H9 (cell line): Measurements from ENCODE around the gene DPYSL3. TPM values are rescaled to one million over a fixed set of nuclear protein-coding genes. Genes with fewer than 3 reads are reported as not detected.

ENCODE experiments used
- DNase-seq: peaks from one replicate; pipeline ENCODE4 v3.0.0-alpha.2; 2017
- H2AFZ ChIP-seq: one replicate; pipeline ENCODE4 v1.6.1; 2013; ENCODE audit warnings: mild to moderate bottlenecking, low read length, control low read depth, moderate library complexity
- H2AK5ac ChIP-seq: 2 replicates; pipeline ENCODE4 v1.6.1; 2013; ENCODE audit warnings: low read length, control low read depth, mixed read lengths; ENCODE audit not compliant: insufficient read length
- H2BK120ac ChIP-seq: one replicate; pipeline ENCODE4 v1.6.1; 2013; ENCODE audit warnings: low read depth, mild to moderate bottlenecking, low read length, control low read depth, inconsistent platforms; ENCODE audit not compliant: poor library complexity, severe bottlenecking
- H2BK12ac ChIP-seq: 2 replicates; pipeline ENCODE4 v1.6.1; 2013; ENCODE audit warnings: low read length, control low read depth, mixed read lengths, low read depth; ENCODE audit not compliant: insufficient read length
- H2BK15ac ChIP-seq: 2 replicates; pipeline ENCODE4 v1.6.1; 2013; ENCODE audit warnings: low read depth, low read length, control low read depth
- H2BK20ac ChIP-seq: one replicate; pipeline ENCODE4 v1.6.1; 2013; ENCODE audit warnings: low read depth, mild to moderate bottlenecking, low read length, control low read depth, inconsistent platforms; ENCODE audit not compliant: poor library complexity, severe bottlenecking
- H2BK5ac ChIP-seq: 2 replicates; pipeline ENCODE4 v1.6.1; 2013; ENCODE audit warnings: low read length, control low read depth, mixed read lengths; ENCODE audit not compliant: insufficient read length
- H3K14ac ChIP-seq: 2 replicates; pipeline ENCODE4 v1.6.1; 2013; ENCODE audit warnings: low read length, control low read depth; ENCODE audit not compliant: insufficient read depth
- H3K18ac ChIP-seq: 2 replicates; pipeline ENCODE4 v1.6.1; 2013; ENCODE audit warnings: low read depth, mild to moderate bottlenecking, mixed read lengths, low read length, control low read depth; ENCODE audit not compliant: insufficient read length
- H3K23ac ChIP-seq: 2 replicates; pipeline ENCODE4 v1.6.1; 2013; ENCODE audit warnings: low read length, control low read depth, mixed read lengths, low read depth; ENCODE audit not compliant: insufficient read length
- H3K23me2 ChIP-seq: 2 replicates; pipeline ENCODE4 v1.6.1; 2013; ENCODE audit warnings: low read depth, mild to moderate bottlenecking, mixed read lengths, low read length, control low read depth; ENCODE audit not compliant: insufficient read length, poor library complexity, severe bottlenecking
- H3K27ac ChIP-seq: 2 replicates; pipeline ENCODE4 v1.5.1; 2013; ENCODE audit warnings: low read length, control low read depth, mixed read lengths, low read depth; ENCODE audit not compliant: insufficient read length
- H3K27me3 ChIP-seq: 2 replicates; pipeline ENCODE4 v1.6.1; 2013; ENCODE audit warnings: low read length, control low read depth, inconsistent platforms; ENCODE audit not compliant: insufficient read depth
- H3K4ac ChIP-seq: 2 replicates; pipeline ENCODE4 v1.6.1; 2013; ENCODE audit warnings: low read depth, mild to moderate bottlenecking, control low read depth, inconsistent platforms, low read length, moderate library complexity
- H3K4me1 ChIP-seq: 2 replicates; pipeline ENCODE4 v1.6.1; 2013; ENCODE audit warnings: low read length, control low read depth, inconsistent platforms; ENCODE audit not compliant: insufficient read depth
- H3K4me2 ChIP-seq: 2 replicates; pipeline ENCODE4 v1.6.1; 2013; ENCODE audit warnings: low read length, control low read depth, mixed read lengths; ENCODE audit not compliant: insufficient read length, insufficient read depth
- H3K56ac ChIP-seq: 2 replicates; pipeline ENCODE4 v1.6.1; 2013; ENCODE audit warnings: low read depth, mild to moderate bottlenecking, mixed read lengths, low read length, control low read depth; ENCODE audit not compliant: insufficient read length
- H3K79me1 ChIP-seq: 2 replicates; pipeline ENCODE4 v1.6.1; 2013; ENCODE audit warnings: low read depth, mild to moderate bottlenecking, moderate library complexity, low read length, control low read depth, inconsistent platforms; ENCODE audit not compliant: insufficient read depth, poor library complexity, severe bottlenecking
- H3K79me2 ChIP-seq: 2 replicates; pipeline ENCODE4 v1.6.1; 2013; ENCODE audit warnings: low read length, control low read depth, inconsistent platforms; ENCODE audit not compliant: insufficient read depth
- H3K9ac ChIP-seq: 2 replicates; pipeline ENCODE4 v1.6.1; 2013; ENCODE audit warnings: low read length, control low read depth, mixed read lengths; ENCODE audit not compliant: insufficient read length; ENCODE audit errors: extremely low read depth
- H3K9me3 ChIP-seq: one replicate; pipeline ENCODE4 v1.6.1; 2013; ENCODE audit warnings: low read depth, low read length, inconsistent platforms; ENCODE audit not compliant: control insufficient read depth
- H3T11ph ChIP-seq: one replicate; pipeline ENCODE4 v1.6.1; 2013; ENCODE audit warnings: mild to moderate bottlenecking, low read length, control low read depth, inconsistent platforms
- H4K20me1 ChIP-seq: one replicate; pipeline ENCODE4 v1.6.1; 2013; ENCODE audit not compliant: control insufficient read depth, insufficient read length, insufficient read depth
- H4K5ac ChIP-seq: 2 replicates; pipeline ENCODE4 v1.6.1; 2013; ENCODE audit warnings: low read depth, mild to moderate bottlenecking, mixed read lengths, low read length, control low read depth; ENCODE audit not compliant: insufficient read length
- H4K8ac ChIP-seq: replicated peaks from 2 replicates; pipeline ENCODE4 v1.6.1; 2013; ENCODE audit warnings: low read length, control low read depth, mixed read lengths, low read depth; ENCODE audit not compliant: insufficient read length
- H4K91ac ChIP-seq: 2 replicates; pipeline ENCODE4 v1.6.1; 2013; ENCODE audit warnings: low read depth, mild to moderate bottlenecking, moderate library complexity, mixed read lengths, low read length, control low read depth; ENCODE audit not compliant: insufficient read length
- H3K27ac Mint-ChIP-seq, 3 experiments: 2 replicates in 2 of 3; 3 replicates in 1 of 3; pipeline ENCODE4 v1.8.0; 2020 to 2021; ENCODE audit warnings: mixed read lengths in 3 of 3, mild to moderate bottlenecking in 1 of 3, moderate library complexity in 1 of 3
- H3K27me3 Mint-ChIP-seq: 2 replicates; pipeline ENCODE4 v1.8.0; 2021; ENCODE audit warnings: low read depth, mild to moderate bottlenecking, moderate library complexity, mixed read lengths
- H3K36me3 Mint-ChIP-seq, 3 experiments: 2 replicates in 2 of 3; 3 replicates in 1 of 3; pipeline ENCODE4 v1.8.0; 2020 to 2021; ENCODE audit warnings: low read depth in 3 of 3, mixed read lengths in 3 of 3; ENCODE audit not compliant: insufficient read depth in 1 of 3
- H3K4me1 Mint-ChIP-seq, 2 experiments: 2 replicates each; pipeline ENCODE4 v1.8.0; 2020; ENCODE audit warnings: mixed read lengths in 2 of 2
- H3K4me3 Mint-ChIP-seq, 2 experiments: 2 replicates in 1 of 2; 3 replicates in 1 of 2; pipeline ENCODE4 v1.8.0; 2020 to 2021; ENCODE audit warnings: mild to moderate bottlenecking in 2 of 2, mixed read lengths in 2 of 2, moderate library complexity in 1 of 2
- H3K9me3 Mint-ChIP-seq, 2 experiments: 2 replicates in 1 of 2; 3 replicates in 1 of 2; pipeline ENCODE4 v1.8.0; 2020; ENCODE audit warnings: mild to moderate bottlenecking in 2 of 2, mixed read lengths in 2 of 2, moderate library complexity in 1 of 2
- CTCF ChIP-seq: fragments of 200-600 bp; sonication (generic); conservative IDR thresholded peaks from 3 replicates; pipeline ENCODE4 v1.8.0; 2021; ENCODE audit warnings: antibody characterized with exemption, mild to moderate bottlenecking
- WGBS: extraction: QIAGEN DNeasy Blood & Tissue Kit; methylation state at CpG from one replicate; pipeline ENCODE4 v1.1.7; 2013; ENCODE audit warnings: missing lambda C conversion rate, low lambda C conversion rate, mixed read lengths; ENCODE audit not compliant: insufficient read length; ENCODE audit errors: extremely low coverage; 5-methylcytosine and 5-hydroxymethylcytosine counted together
- total RNA-seq: library from RNA; stranded (reverse); gene quantifications from 2 replicates; pipeline ENCODE4 v1.2.1, GENCODE V29; 2021

The DPYSL3 gene
- total RNA-seq, 1 experiment from 2014 or later = 515 TPM

- H3K36me3 Mint-ChIP-seq = peaks cover 2 to 10% (median 2%) of the 10 kb centered on the region in 3 experiments; a peak in 6 of 7 replicates
- Histone ChIP-seq H2AFZ (no peak overlapping the region), H3K4me2 (no peak overlapping the region), H4K8ac (no peak overlapping the region), H3K9ac (no peak overlapping the region), H3T11ph (no peak overlapping the region), H3K4me1 (peaks cover 20% of the 10 kb centered on the region), H3K9me3 (no peaks in the 10 kb centered on the region), H3K27ac (no peak overlapping the region), H3K23me2 (no peaks in the 10 kb centered on the region), H3K18ac (no peak overlapping the region), H2BK12ac (no peak overlapping the region), H3K4ac (no peak overlapping the region), H2AK5ac (no peak overlapping the region), H3K56ac (no peak overlapping the region), H3K14ac (no peak overlapping the region), H3K27me3 (no peaks in the 10 kb centered on the region), H3K79me2 (peaks cover 6% of the 10 kb centered on the region; the same call in 1 of the 2 replicates), H4K91ac (no peak overlapping the region), H3K79me1 (no peaks in the 10 kb centered on the region), H4K20me1 (no peaks in the 10 kb centered on the region), H3K23ac (no peak overlapping the region), H2BK15ac (no peak overlapping the region), H2BK20ac (no peak overlapping the region), H2BK120ac (no peak overlapping the region), H2BK5ac (no peak overlapping the region), H4K5ac (no peak overlapping the region)
- H3K9me3 Mint-ChIP-seq = no peaks in the 10 kb centered on the region
- TF ChIP-seq CTCF = no peak
- peak; percentile 58 for DNase-seq
- no CpG with 5 or more reads among the region's 6 CpGs for WGBS
- H3K27ac Mint-ChIP-seq = peak overlapping the region in 1 of 3 experiments; percentile 78; a peak in 2 of 7 replicates
- H3K27me3 Mint-ChIP-seq = no peaks in the 10 kb centered on the region
- peaks cover 62 to 63% of the 10 kb centered on the region in 2 experiments for H3K4me1 Mint-ChIP-seq
- H3K4me3 Mint-ChIP-seq = no peak overlapping the region
Measured at GRCh38 chr5:147479949-147480348, 29.9 kb downstream of the DPYSL3 start.
